Caki2 (cell line): Measurements from ENCODE around the gene NEAT1. TPM values are rescaled to one million over a fixed set of nuclear protein-coding genes. Genes with fewer than 3 reads are reported as not detected.

Experiments used
- DNase-seq: peaks from one replicate; pipeline ENCODE4 v3.0.0-alpha.2; 2015; ENCODE audit warnings: low read depth
- in situ Hi-C: cut with HindIII; loops from 2 replicates; pipeline ENCODE4 v1.10.0; 2016; ENCODE audit warnings: low sequenced_read_pairs, low pct_unique_long_range_greater_than_20kb, mixed read lengths
- total RNA-seq: library from RNA; depleted of rRNA; stranded (reverse); fragments of >200 nt; shearing (Covaris generic); gene quantifications from 2 replicates; pipeline ENCODE4 v1.2.3, GENCODE V29; 2014; ENCODE audit warnings: low replicate concordance

Gene NEAT1
- total RNA-seq, 1 experiment from 2014 or later: 2.3 TPM

- in situ Hi-C loops: no loop called here
- DNase-seq: no peak
Observed at GRCh38 chr11:65418431-65418680, 4.2 kb upstream of the NEAT1 start.

DNA sequence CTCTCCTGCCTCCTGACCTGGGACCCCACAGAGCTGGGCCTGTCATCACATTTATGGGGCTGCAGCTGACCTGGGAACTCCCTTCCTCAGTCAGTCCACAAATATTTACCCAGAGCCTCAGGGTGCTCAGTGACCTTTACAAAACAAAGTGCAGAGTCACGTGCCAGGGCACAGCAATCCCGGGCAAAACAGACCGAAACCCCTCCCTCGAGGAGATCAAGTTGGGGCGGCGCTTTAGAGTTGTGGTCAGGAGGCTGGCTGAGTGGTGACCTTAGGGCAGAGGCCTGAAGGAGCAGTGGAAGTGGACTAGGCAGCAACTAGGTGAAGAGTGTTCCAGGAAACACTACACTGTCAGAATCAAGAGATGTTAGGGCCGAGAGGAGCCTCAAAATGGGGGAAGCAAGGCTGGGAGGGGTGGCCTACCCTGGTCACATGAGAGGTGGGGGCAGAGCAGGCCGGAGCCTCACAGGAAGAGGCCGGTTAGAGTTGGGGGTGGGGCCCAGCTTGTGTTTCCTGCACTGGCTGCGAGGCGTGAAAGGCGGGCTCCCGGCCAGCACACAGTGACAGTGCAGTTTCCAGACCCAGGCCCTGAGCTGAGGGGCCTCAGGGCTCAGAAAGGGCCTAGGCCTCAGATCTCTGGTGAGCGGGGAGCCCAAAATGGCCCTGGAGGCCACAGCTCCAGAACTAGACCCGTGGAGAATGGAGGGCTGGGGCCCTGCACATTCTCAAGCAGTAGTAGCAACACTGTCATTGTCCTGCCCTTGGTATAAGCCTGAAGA lies 3.7 kb upstream of the NEAT1 start:
- in situ Hi-C loops: no loop called here
- DNase-seq: peak; percentile 99

- no peak for DNase-seq
- in situ Hi-C loops: no loop called here
Observed at GRCh38 chr11:65419460-65419771, 3.2 kb upstream of the NEAT1 start.

DNA sequence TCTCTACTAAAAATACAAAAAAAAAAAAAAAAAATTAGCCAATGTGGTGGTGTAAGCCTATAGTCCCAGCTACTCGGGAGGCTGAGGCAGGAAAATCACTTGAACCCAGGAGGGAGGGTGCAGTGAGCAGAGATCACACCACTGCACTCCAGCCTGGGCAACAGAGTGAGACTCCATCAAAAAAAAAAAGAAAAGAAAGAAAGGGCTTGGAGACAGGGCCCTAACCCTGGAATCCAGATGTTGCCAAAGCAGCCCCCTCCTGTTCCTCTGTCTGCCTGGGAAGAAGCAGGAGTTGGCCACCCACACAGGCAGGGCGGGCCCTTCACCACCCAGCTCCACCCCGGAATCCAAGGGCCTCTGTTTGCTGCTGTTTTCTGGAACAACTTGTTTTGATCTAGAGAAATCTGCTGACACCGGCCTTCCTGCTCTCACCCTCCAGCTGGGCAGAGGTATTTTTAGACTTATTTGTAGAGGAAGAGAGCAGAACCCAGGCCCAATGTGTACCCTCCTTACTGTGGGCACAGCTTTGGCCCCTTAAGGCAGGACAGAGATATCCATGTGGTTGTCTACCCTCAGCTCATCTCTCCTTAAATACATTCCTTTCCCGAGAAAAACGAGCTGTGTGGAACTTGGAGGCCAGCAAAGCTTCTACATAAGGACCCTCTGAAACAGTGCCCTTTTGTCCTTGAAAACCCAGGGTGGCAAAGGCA lies 2.7 kb upstream of the NEAT1 start:
- in situ Hi-C loops: no loop called here
- peak; percentile 86 for DNase-seq

- in situ Hi-C loops: no loop called here
- DNase-seq: no peak
Observed at GRCh38 chr11:65420506-65420905, 2.1 kb upstream of the NEAT1 start.

DNA sequence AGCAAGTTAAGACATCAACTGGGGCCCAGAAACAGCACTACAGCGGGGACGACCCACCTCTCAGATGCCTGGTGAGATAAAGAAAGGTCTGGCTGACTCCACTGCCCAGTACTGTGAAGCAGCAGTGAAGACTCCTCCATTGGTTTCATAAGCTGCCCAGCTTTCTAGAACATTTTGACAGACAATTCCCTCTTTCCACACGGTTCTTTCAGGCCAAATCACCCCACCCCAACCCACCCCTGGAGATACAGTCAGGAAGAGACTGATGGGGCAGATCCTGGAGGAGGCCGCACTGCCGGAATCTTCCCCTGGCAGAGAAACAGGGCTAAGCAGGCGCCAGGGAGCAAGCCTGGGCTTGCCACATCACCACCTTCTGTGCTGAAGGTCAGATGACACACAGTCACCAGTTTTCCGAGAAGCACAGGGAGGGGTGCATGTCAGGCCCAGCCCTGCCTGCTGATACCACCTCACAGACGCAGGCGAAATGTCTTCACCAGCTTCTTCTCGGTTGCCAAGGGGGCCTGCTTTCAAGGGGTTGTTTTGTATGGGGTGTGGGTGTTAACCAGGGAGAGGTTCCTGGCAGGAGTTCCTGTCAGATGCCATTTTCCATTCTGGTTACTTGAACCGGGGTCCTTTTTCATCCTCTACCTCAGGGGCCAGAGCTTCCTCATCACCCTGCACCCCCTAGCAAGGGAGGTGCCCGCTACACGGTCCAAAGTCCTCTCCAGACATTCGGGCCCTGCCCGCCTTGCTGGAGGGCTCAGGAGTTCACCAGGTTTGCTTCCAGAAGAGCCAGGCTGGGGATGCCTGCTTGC lies 1.4 kb upstream of the NEAT1 start:
- DNase-seq: peak; percentile 96
- in situ Hi-C loops: no loop called here

DNA sequence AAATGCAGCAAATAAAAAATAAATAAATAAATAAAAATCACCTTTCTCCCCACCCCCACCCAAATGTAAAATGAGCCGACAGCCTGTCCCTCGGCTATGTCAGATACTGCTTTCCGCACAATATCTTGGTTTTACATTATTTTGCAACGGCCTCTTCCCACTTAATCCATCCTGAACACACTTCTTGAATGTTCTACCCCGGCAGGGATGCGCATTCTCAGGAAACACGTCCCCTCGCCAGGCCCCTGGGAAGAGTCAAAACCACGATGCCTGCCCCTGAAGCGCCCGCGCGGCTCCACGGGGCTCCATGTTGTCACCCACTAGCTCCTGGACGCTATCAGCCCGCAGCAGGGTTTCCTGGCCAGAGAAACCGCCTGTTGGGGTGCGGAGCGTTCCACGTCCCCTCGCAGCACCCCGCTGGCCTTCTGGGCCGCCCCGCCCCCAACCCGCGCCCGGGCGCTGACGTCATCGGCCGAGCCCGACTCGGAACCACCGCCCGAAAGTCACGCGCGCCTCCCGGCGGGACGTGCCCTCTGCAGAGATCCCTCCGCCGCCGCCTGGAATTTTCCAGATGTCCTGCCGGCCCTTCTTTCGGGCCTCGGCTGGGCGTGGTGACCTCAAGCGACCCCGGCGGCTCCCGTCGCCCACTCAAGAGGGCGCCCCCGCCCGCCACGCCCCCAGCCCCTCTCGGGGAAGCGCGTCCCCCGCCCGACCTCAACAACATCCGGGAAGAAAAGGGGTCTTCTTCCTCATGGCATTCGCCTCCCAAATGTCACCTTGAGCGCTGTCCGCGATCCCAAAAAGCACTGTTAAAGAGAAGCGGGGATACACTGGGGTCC lies 585 bp upstream of the NEAT1 start:
- in situ Hi-C loops: no loop called here
- DNase-seq: peak; percentile 87

DNA sequence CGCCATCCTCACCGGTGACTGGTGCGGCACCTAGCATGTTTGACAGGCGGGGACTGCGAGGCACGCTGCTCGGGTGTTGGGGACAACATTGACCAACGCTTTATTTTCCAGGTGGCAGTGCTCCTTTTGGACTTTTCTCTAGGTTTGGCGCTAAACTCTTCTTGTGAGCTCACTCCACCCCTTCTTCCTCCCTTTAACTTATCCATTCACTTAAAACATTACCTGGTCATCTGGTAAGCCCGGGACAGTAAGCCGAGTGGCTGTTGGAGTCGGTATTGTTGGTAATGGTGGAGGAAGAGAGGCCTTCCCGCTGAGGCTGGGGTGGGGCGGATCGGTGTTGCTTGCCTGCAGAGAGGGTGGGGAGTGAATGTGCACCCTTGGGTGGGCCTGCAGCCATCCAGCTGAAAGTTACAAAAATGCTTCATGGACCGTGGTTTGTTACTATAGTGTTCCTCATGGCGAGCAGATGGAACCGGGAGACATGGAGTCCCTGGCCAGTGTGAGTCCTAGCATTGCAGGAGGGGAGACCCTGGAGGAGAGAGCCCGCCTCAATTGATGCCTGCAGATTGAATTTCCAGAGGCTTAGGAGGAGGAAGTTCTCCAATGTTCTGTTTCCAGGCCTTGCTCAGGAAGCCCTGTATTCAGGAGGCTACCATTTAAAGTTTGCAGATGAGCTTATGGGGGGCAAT lies 1.1 kb downstream of the NEAT1 start:
- in situ Hi-C loops: no loop called here
- DNase-seq: peak; percentile 45

- peak; percentile 43 for DNase-seq
- in situ Hi-C loops: no loop called here
Observed at GRCh38 chr11:65424205-65425104, 1.9 kb downstream of the NEAT1 start.

DNA sequence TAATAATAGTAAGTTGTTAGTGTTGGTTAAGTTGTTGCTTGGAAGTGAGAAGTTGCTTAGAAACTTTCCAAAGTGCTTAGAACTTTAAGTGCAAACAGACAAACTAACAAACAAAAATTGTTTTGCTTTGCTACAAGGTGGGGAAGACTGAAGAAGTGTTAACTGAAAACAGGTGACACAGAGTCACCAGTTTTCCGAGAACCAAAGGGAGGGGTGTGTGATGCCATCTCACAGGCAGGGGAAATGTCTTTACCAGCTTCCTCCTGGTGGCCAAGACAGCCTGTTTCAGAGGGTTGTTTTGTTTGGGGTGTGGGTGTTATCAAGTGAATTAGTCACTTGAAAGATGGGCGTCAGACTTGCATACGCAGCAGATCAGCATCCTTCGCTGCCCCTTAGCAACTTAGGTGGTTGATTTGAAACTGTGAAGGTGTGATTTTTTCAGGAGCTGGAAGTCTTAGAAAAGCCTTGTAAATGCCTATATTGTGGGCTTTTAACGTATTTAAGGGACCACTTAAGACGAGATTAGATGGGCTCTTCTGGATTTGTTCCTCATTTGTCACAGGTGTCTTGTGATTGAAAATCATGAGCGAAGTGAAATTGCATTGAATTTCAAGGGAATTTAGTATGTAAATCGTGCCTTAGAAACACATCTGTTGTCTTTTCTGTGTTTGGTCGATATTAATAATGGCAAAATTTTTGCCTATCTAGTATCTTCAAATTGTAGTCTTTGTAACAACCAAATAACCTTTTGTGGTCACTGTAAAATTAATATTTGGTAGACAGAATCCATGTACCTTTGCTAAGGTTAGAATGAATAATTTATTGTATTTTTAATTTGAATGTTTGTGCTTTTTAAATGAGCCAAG lies 2.7 kb downstream of the NEAT1 start:
- DNase-seq: peak; percentile 64
- in situ Hi-C loops: no loop called here

- in situ Hi-C loops: no loop called here
- peak; percentile 53 for DNase-seq
Observed at GRCh38 chr11:65425971-65426838, 3.6 kb downstream of the NEAT1 start.

- peak; percentile 66 for DNase-seq
- in situ Hi-C loops: no loop called here
Observed at GRCh38 chr11:65426839-65427690, 4.5 kb downstream of the NEAT1 start.

DNA sequence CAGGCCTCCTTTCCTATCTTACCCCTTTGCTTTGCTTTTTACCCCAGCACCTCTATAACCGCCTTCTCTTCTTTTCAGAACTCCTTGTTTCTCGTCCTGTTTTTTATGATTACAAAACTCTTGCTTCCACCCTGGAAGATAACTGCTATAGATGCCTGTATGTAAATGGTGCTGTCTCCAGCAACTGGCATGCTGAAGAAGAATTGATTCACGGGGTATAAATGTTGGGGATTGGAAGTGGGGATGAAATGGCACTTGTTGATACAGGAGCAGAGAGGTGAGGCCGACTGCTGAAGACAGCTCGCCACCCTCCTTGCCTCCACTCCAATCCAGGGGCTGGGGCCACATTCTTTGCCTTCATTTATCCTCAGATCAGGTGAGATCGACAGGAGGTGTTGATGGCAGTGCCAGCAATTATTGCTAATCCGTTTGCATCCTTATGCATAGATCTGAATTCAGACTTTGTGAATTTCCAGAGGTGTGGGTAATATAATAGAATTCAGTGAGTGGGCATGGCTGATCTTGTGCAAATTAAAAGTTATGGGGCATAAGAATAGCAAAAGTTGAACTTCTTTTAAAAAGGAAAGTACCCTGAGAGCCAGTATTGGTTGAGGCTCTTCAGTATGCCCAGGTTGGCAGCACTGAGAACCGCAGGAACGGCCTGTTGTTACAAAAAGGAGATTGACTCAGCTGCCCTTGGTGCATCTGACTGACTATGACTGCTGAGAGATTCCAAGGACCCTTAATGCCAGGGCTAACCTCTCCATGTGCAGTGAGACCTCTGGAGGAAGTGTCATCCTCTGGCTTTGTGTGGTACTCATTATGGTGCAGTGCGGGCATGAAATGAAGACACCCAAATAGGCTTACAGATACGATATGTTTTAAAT lies 5.3 kb downstream of the NEAT1 start:
- DNase-seq: peak; percentile 69
- in situ Hi-C loops: no loop called here

- in situ Hi-C loops: no loop called here
Observed at GRCh38 chr11:65428578-65429067, 6.0 kb downstream of the NEAT1 start.

More at GRCh38 chr11:65428578-65429067, 6.0 kb downstream of the NEAT1 start:
- DNase-seq: no peak
